UCSD-AML1 (cell line): Measurements from ENCODE around the gene ARPC1A.
A peak's percentile ranks its signal among the peaks of the same experiment; 100 is the strongest.
"Not testable (repeated sequence)": the region's sequence is repeated elsewhere in the genome, so short reads cannot be mapped to it uniquely, and the experiment has no call there.

ENCODE experiments used
- DNase-seq: peaks from one replicate; lab custom pipeline; 2025; ENCODE audit not compliant: unreplicated experiment; lab: John Stamatoyannopoulos, UW

ARPC1A gene

GRCh38 chr7:99320371-99320770 lies 5.3 kb upstream of the ARPC1A start:
- DNase-seq, result no peak

DNA sequence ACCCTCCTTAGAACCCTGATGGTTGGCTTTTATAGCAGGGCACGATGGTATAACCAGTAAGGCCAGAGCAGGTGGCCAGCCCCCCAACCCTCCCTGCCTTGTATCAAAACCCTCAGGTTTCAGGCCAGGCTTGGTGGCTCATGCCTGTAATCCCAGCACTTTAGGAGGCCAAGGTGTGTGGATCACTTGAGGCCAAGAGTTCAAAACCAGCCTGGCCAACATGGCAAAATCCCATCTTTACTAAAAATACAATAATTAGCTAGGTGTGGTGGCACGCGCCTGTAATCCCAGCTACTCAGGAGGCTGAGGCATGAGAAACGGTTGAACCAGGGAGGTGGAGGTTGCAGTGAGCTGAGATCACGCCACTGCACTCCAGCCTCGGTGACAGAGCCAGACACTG lies 3.0 kb upstream of the ARPC1A start:
- not testable (repeated sequence) for DNase-seq

GRCh38 chr7:99324559-99324958 lies 1.1 kb upstream of the ARPC1A start:
- no peak for DNase-seq

DNA sequence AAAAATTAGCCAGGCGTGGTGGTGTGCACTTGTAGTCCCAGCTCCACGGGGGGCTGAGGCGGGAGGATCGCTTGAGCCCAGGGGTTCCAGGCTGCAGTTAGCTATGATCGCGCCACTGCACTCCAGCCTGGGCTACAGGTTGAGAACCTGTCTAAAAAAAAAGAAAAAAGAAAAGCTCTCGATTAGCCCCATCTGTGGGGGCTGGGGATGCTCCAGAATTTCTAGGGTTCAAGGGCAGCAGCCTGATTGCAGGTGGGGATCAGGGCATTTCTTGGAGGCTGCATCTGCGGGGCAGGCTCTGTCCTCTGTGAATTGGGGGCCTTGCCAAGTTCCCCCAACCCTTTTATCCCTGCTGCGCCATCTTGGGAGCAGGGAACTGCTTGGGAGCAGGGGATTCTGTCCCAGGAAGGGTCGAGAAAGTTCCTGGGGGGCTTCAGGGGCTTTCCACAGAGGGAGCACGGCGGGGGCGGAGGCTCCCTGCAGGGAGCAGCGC lies 651 bp upstream of the ARPC1A start:
- DNase-seq, result no peak

- DNase-seq, result no peak
Observed at GRCh38 chr7:99326408-99326782, 697 bp downstream of the ARPC1A start.

DNA sequence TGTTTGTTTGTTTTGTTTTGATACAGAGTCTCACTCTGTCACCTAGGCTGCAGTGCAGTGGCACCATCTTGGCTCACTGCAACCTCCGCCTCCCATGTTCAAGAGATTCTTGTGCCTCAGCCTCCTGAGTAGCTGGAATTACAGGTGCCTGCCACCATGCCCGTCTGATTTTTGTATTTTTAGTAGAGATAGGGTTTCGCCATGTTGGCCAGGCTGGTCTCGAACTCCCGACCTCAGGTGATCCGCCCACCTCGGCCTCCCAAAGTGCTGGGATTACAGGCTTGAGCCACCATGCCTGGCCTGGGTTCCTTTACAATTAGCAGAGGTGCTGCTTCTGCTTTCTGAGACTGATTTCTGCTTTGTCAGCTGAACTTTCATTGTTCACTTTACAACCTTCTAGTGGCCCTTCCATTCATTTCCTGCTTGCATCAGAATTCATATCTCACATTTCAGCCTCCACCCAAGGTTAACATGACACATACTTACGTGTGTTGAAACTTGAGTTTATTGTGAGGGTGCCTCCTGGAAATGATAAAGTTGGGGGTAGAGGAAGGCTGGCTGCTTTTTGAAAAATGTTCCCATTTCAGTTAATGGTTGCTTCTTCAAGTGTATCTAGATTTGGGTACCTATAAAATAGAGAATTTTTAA lies 4.7 kb downstream of the ARPC1A start:
- not testable (repeated sequence) for DNase-seq

- no peak for DNase-seq
Observed at GRCh38 chr7:99331002-99331401, 5.3 kb downstream of the ARPC1A start.

DNA sequence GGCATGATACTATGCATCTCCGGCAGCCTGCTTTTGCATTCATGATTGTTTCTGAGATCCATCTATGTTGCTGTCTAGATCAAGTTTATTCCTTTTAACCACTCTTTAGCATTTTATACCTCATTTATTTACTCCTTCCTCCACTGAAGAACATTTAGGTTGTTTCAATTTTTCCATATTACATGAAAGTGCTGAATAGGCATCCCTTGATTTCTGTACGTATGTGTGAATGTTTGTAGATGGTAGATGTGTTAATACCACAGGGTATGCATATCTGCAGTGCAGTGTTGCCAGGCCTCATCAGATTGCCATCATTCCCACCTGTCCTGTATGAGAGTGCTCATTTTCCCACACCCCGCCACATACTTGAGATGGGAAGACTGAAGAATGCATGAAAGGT lies 13.9 kb downstream of the ARPC1A start:
- DNase-seq, result no peak

DNA sequence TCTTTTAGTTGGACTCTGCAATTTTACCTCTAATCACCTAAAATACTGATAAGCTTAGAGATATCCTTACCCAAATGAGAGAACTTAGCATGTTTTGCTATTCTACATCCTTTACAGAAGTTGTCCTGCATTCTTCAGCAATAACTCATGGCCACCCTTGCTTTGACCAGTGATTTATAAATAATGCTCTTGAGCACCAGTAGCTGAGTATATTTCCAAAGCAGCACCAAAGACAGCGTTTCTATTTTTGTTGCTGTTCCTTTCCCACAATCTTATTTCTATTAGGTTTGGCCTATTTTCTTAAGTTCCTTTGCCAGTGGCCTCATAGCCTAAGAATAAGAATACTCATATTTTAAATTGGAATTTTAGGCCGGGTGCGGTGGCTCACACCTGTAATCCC lies 15.0 kb downstream of the ARPC1A start:
- DNase-seq, result no peak

- no peak for DNase-seq
Observed at GRCh38 chr7:99344061-99344647, 18.5 kb downstream of the ARPC1A start.

GRCh38 chr7:99350641-99351040 lies 24.9 kb downstream of the ARPC1A start:
- DNase-seq, result not testable (repeated sequence)

GRCh38 chr7:99352247-99352646 lies 26.5 kb downstream of the ARPC1A start:
- no peak for DNase-seq

DNA sequence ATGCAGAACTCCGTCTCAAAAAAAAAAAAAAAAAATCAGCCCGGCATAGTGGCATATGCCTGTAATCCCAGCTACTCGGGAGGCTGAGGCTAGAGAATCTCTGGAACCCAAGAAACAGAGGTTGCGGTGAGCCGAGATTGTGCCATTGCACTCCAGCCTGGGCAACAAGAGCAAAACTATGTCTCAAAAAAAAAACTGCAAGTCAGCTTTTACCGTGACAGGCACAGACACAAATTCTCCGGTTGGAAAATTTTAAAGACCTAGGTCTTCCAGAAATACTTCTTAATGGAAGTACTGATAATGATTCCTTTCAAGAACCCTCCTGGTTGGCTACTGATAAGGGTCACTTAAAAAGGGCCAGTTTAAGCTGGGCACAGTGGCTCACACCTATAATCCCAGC lies 29.4 kb downstream of the ARPC1A start:
- no peak for DNase-seq

DNA sequence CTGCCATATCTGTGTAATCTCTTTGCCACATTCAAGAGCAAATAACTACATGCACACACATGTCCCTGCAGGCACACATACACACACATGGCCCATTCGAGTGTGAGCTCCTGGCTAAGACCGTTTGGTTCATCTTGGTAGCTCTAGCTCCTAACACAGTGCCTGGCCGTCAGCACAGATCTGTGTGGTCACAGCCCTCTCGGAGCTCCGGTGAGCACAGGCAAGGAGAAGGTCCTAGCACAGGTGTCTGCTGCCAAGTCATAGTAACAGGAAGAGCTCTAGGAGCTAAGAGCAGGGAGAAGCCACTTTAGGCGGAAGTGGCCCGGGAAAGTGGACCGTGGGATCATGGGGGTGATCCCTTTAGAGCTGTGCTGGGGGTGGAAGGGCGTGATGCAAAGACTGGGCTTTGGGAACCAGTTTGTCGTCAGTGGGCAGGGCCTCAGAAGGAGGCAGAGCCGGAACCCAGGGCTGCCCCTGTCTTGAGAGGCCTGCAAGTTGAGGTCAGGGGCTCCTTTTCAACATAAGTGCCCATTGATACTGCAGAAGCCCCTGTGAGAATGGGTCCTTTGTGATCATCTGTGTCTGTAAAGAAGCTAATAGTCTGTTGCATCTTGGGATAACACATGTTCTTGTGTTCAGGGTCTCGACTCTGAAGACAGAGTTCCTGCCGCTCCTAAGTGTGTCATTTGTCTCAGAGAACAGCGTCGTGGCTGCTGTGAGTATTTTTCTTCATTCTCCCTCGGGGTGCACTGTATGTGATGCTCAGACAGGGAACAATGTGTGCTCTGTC lies 32.2 kb downstream of the ARPC1A start:
- no peak for DNase-seq

DNA sequence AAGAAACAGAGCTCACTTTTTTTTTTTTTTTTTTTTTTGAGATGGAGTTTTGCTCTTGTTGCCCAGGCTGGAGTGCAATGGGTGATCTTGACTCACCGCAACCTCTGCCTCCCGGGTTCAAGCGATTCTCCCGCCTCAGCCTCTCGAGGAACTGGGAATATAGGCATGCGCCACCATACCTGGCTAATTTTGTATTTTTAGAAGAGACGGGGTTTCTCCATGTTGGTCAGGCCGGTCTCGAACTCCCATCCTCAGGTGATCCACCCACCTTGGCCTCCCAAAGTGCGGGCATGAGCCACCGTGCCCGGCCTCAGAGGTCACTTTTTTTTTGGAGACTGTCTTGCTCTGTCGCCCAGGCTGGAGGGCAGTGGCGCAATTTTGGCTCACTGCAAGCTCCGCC lies 32.8 kb downstream of the ARPC1A start:
- not testable (repeated sequence) for DNase-seq

- DNase-seq, result no peak
Observed at GRCh38 chr7:99359465-99360154, 33.9 kb downstream of the ARPC1A start.

DNA sequence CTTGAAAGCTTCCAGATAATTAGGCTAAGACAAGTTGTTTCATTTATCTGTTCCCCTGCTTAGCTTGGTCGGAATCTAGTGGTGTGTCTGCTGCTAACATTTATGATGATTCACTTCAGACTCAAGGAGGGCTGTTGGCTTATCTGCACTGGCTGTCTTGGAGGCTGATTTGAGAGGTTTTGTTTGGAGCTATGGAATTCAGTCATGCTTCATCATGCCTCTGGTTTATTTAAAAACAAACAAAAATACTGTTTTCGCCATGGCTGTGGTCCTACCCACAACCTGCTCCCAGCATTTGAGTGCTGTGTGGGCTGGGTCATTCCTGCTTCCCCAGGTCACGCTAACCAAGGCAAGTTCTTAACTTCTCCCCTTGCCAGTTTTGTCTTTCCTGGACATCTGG lies 37.1 kb downstream of the ARPC1A start:
- no peak for DNase-seq

- DNase-seq, result no peak
Observed at GRCh38 chr7:99363286-99363685, 37.6 kb downstream of the ARPC1A start.

DNA sequence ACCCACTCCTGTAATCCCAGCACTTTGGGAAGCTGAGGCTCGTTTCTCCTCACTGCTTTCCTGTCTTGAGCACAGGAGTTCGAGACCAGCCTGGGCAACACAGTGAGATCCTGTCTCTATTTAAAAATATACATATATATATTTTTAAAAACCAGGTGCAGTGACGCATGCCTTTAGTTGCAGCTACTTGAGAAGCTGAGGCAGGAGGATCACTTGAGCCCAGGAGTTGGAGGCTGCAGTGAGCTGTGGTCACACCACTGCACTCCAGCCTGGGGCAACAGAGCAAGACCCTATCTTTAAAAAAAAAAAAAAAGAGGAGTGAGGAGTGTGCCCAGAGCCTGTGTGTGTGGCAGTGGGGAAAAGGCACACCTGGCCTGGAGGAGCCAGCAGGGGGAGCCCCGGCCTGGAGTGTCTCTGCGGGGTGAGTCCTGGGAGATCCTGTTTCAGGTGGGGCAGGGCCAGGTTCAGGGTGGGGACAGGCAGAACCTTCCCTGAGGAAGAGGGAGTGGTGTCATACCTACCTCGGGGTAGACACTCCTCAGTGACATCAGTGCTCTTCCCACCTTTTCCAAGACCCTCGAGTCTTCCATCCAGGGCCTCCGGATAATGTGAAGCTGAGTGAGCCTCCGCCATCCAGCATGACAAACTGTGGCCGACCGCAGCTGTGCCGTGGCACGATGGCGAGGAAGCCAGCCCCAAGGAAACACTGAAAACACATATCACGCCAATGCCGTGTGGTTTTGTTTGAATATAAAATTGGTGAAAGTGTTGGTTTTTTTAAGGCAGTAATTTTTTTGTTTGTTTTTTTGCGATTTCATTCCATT lies 39.8 kb downstream of the ARPC1A start:
- peak; percentile 16 for DNase-seq

DNA sequence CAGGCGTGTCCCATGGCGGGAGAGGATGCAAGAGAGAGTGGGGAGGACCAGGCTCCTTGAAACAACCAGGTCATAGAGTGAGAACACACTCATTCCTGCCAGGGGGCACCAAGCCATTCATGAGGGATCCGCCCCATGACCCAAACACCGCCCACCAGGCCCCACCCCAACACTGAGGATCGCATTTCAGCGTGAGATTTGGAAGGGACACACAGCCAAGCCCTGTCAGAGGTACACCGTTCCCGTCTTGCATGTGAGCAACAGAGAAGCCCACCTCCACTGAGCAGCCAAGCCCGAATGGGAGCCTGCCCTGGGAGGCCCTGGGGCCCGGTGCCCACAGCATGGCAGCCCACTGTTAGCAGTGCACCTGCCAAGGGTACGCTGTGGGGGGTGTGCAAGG lies 40.9 kb downstream of the ARPC1A start:
- DNase-seq, result no peak
